Loucy (cell line): ENCODE measurements around the gene TPP2.
A peak's percentile ranks its signal among the peaks of the same experiment; 100 is the strongest.

Experiments used
- H2AFZ ChIP-seq: fragments of 200-600 bp; sonication (generic); 2 replicates; pipeline ENCODE4 v1.6.0; 2016; ENCODE audit warnings: antibody characterized with exemption, mild to moderate bottlenecking, low read length, moderate library complexity
- H3F3A ChIP-seq: fragments of 200-600 bp; 2 replicates; pipeline ENCODE4 v1.6.0; 2016; ENCODE audit warnings: antibody characterized with exemption, low read depth, mild to moderate bottlenecking
- H3K27me3 ChIP-seq: fragments of 200-600 bp; sonication (generic); 2 replicates; pipeline ENCODE4 v1.6.1; 2014; ENCODE audit warnings: low read length, mild to moderate bottlenecking; ENCODE audit not compliant: insufficient read depth, poor library complexity, severe bottlenecking
- H3K36me3 ChIP-seq: fragments of 200-600 bp; sonication (generic); 2 replicates; pipeline ENCODE4 v1.6.1; 2016; ENCODE audit warnings: low read length; ENCODE audit not compliant: insufficient read depth
- H3K4me1 ChIP-seq: fragments of 200-600 bp; sonication (generic); 2 replicates; pipeline ENCODE4 v1.5.1; 2014; ENCODE audit warnings: low read length, mild to moderate bottlenecking; ENCODE audit not compliant: insufficient read depth, poor library complexity, severe bottlenecking
- H3K4me2 ChIP-seq: fragments of 200-600 bp; sonication (generic); 2 replicates; pipeline ENCODE4 v1.6.0; 2014; ENCODE audit warnings: antibody characterized with exemption, low read length, low read depth, mild to moderate bottlenecking; ENCODE audit not compliant: poor library complexity, severe bottlenecking
- H3K4me3 ChIP-seq: fragments of 200-600 bp; sonication (generic); 2 replicates; pipeline ENCODE4 v1.5.1; 2014; ENCODE audit warnings: low read length, mild to moderate bottlenecking, mixed read lengths; ENCODE audit not compliant: poor library complexity, severe bottlenecking
- H3K79me2 ChIP-seq: fragments of 200-600 bp; sonication (generic); 2 replicates; pipeline ENCODE4 v1.6.1; 2014; ENCODE audit warnings: low read length; ENCODE audit not compliant: insufficient read depth
- H3K9ac ChIP-seq: fragments of 200-600 bp; sonication (generic); 2 replicates; pipeline ENCODE4 v1.6.0; 2014; ENCODE audit warnings: mild to moderate bottlenecking, low read depth, low read length, moderate library complexity; ENCODE audit not compliant: poor library complexity, severe bottlenecking
- H3K9me2 ChIP-seq: fragments of 200-600 bp; sonication (generic); replicated peaks from 2 replicates; pipeline ENCODE4 v1.6.1; 2016; ENCODE audit warnings: low read depth, low read length, mixed read lengths
- H3K9me3 ChIP-seq: fragments of 200-600 bp; sonication (generic); 2 replicates; pipeline ENCODE4 v1.6.1; 2014; ENCODE audit warnings: mild to moderate bottlenecking, antibody characterized with exemption, low read length, low read depth; ENCODE audit not compliant: insufficient read depth
- H4K20me1 ChIP-seq: fragments of 200-600 bp; sonication (generic); 2 replicates; pipeline ENCODE4 v1.6.0; 2014; ENCODE audit warnings: antibody characterized with exemption, low read length, mild to moderate bottlenecking; ENCODE audit not compliant: insufficient read depth, poor library complexity, severe bottlenecking
- CTCF ChIP-seq: fragments of 200-600 bp; sonication (generic); conservative IDR thresholded peaks from 2 replicates; pipeline ENCODE4 v1.5.1; 2014; ENCODE audit warnings: mild to moderate bottlenecking, antibody characterized with exemption, low read length
- EZH2phosphoT487 ChIP-seq: fragments of 200-600 bp; IDR thresholded peaks from 2 replicates; pipeline ENCODE4 v1.6.1; 2018; ENCODE audit warnings: antibody characterized with exemption, mild to moderate bottlenecking, moderate library complexity, borderline replicate concordance

Gene TPP2

GRCh38 chr13:102584434-102584833 lies 12.4 kb upstream of the TPP2 start:
- no peaks in the 10 kb centered on the region for H3K79me2 ChIP-seq
- no peak overlapping the region for H3K9ac ChIP-seq
- no peaks in the 10 kb centered on the region for H3K9me3 ChIP-seq
- TF ChIP-seq CTCF (no peak), EZH2phosphoT487 (no peak)
- H3K36me3 ChIP-seq = no peaks in the 10 kb centered on the region
- H3F3A ChIP-seq = no peaks in the 10 kb centered on the region
- H4K20me1 ChIP-seq = no peaks in the 10 kb centered on the region
- H3K9me2 ChIP-seq = no peaks in the 10 kb centered on the region
- H3K27me3 ChIP-seq = no peaks in the 10 kb centered on the region
- H3K4me1 ChIP-seq = peaks cover 14% of the 10 kb centered on the region
- H3K4me3 ChIP-seq = no peak overlapping the region
- no peak overlapping the region for H3K4me2 ChIP-seq
- peak overlapping the region; percentile 56 for H2AFZ ChIP-seq

- no peak for TF ChIP-seq CTCF
- no peak for TF ChIP-seq EZH2phosphoT487
Observed at GRCh38 chr13:102586615-102587014, 10.2 kb upstream of the TPP2 start.

GRCh38 chr13:102587916-102588315 lies 8.9 kb upstream of the TPP2 start:
- Histone ChIP-seq H3K4me2 (no peak overlapping the region), H3K36me3 (no peaks in the 10 kb centered on the region), H3K4me3 (no peak overlapping the region), H3K27me3 (no peaks in the 10 kb centered on the region), H3K9me3 (no peaks in the 10 kb centered on the region), H2AFZ (peak overlapping the region; percentile 62; the same call in 1 of the 2 replicates), H3K9ac (no peak overlapping the region), H4K20me1 (no peaks in the 10 kb centered on the region), H3K4me1 (peaks cover 10% of the 10 kb centered on the region), H3K9me2 (no peaks in the 10 kb centered on the region), H3F3A (no peaks in the 10 kb centered on the region), H3K79me2 (no peaks in the 10 kb centered on the region)
- TF ChIP-seq EZH2phosphoT487 = no peak
- no peak for TF ChIP-seq CTCF

More at GRCh38 chr13:102586615-102587014, 10.2 kb upstream of the TPP2 start:
- Histone ChIP-seq H3K9ac (no peak overlapping the region), H3K9me2 (no peaks in the 10 kb centered on the region), H3F3A (no peaks in the 10 kb centered on the region), H3K27me3 (no peaks in the 10 kb centered on the region), H3K4me3 (no peak overlapping the region), H3K9me3 (no peaks in the 10 kb centered on the region), H3K36me3 (no peaks in the 10 kb centered on the region), H2AFZ (no peak overlapping the region), H3K79me2 (no peaks in the 10 kb centered on the region), H3K4me1 (peaks cover 14% of the 10 kb centered on the region), H4K20me1 (no peaks in the 10 kb centered on the region), H3K4me2 (no peak overlapping the region)
